GM21528 (cell line): ENCODE measurements around the gene GALNT2.

Source experiments
- ATAC-seq: cut with Tn5 transposase; IDR thresholded peaks from one replicate; pipeline ENCODE4 v1.9.1; 2021; ENCODE audit warnings: mild to moderate bottlenecking, moderate library complexity; ENCODE audit not compliant: unreplicated experiment, low FRiP score

GALNT2 gene

DNA sequence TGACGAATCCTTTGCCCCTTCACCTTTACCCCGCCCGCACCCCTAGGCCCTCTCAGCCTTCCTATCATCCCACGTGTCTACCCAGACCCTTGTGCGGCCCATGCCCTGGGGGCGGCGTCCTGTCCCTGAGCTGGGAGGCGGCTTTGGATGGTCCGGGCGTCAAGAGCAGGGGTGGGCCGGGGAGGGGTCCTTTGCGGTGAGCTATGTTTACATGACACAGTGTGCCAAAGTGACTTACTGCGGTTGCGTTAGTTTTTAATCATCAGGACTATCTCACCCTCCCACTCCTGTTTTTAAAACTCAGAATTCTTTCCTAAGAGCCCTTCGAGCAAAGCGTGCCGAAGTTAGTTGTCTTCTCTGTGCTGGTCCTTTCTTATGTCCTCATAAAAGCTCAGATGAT lies 214.5 kb downstream of the GALNT2 start:
- no peak for ATAC-seq

GRCh38 chr1:230282157-230282556 lies 215.1 kb downstream of the GALNT2 start:
- no peak for ATAC-seq

DNA sequence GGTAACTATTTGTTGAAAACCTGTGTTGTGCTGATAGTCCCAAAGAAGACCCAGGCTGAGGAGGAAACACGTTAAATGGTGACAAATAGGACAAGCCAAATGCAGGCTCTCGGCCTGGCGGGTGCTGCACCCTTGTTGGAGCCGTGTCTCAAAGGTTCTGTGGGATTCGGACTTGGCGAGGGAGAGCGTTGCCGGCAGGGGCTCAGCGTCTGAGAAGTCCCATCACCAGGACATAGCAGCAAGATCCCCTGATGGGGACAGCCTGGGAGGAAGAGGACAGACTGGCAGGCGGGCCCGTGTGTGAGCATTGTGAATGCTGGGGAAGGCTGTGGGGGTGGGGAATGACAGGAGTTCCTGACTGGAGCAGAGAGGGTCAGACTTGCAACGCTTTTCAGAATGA lies 216.6 kb downstream of the GALNT2 start:
- ATAC-seq: no peak

- no peak for ATAC-seq
These were observed 217.9 kb downstream of the GALNT2 start for GRCh38 chr1:230284891-230285290.

DNA sequence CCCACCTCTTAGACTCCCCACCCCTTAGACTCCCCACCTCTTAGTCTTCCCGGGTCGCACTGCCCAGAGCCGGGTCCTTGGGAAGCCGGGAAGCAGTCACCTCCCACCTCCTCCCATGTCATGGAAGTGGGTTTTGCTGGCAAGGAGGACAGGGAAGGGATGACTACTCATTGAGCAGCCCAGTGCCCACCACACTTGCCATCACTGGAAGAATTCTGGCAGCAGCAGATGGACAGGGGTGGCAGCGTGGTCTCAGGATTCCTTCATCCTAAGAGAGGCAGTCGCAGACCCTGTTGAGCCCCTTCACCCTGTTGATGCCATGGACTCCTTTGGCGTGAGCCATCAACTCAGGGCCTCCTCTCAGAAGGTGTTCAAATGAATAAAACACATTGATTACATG lies 218.3 kb downstream of the GALNT2 start:
- ATAC-seq: no peak

DNA sequence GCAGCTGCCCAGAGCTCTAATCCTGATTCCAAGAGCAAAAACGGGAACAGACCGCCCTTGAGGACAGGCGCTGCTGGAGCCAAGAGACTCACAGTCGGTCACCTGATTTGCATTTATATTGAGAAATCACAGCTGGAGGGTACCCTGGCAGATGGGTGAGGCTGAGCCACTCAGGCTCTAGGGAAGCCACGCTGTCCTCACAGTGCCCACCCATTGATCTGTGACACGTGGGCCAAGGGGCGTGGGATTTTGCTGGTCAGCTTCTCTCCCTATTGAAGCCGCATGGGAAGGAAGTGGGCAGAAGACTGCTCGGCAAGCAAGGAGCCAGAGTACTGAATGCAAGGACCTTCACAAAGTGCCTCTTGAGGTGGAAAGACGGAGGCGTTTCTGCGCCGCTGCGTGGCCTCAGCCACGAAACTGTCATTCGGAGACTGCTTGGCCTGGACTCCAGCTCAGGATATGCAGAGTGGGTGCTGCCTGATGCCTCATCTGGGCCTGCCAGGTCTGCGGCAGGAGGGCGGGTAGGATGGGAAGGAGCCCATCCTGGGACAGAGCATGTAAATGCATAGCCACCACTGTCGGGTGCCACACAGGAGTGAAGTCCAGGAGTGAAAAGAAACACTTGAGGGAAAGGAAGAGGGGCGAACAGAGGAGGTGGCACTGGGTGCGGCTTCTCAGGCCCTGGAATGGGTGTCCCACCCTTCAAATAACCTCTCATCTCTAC lies 219.3 kb downstream of the GALNT2 start:
- no peak for ATAC-seq

- ATAC-seq: no peak
These were observed 219.8 kb downstream of the GALNT2 start for GRCh38 chr1:230286890-230287269.

DNA sequence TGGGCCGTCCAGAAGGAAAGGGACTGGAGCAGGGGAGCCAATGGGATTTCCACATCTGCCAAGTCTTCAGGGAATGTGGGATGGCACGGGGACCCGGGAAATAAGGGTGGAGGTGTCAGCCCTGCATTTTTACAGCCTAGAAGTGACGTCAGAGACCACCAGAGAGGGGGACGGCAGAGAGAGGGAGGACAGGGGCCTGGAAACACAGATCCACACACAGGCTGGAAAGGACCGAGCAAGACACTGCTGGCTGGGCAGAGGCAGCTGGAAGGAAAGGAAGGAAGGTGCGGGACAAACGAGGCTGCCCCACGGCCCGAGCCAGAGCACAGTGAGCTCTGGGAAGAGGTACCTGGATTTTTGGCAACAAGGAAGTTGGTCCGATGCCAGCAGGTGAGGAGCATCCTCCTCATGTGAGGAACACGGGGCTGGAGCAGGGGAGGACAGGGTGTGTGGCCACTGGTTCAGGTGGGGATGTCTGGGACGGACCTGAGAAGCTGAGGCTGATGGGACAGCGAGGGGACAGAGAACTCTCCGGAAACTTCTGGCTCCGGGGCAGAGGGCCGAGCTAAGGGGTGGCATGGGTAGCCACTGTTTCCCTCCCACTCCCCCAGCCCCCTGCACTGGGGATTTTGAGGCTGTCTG lies 220.8 kb downstream of the GALNT2 start:
- no peak for ATAC-seq

DNA sequence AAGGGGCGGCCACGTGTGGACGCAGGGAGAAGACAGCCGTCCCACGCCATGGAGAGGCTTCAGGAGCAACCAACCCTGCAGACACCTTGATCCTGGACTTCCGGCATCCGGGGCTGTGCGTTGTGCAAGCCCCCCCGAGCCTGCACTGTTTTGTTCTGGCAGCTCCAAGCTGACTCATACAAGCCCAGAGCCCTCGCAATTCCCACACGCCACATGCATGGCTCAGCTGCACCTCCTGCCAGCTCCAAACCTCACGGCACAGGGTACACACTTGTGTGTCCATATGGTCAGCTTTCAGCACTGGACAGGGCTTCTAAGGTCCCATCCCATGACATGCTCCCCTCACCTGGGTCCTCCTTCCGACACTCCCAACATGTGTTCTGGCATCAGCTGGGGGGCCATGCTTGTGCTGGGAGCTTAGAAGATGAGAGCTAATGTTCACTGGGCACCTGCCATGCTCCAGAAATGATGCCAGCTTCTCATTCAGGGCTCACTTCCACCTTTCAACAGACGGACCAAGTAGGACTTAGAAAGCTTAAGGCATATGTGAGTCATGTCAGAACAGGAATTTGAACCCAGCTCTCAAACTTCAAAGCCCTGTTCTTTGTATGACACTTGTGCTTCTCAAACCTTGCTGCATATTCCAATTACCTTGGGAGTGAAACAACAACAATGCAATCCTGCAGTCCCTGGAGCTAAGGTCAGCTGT lies 221.8 kb downstream of the GALNT2 start:
- no peak for ATAC-seq

GRCh38 chr1:230289350-230289644 lies 222.3 kb downstream of the GALNT2 start:
- no peak for ATAC-seq

- ATAC-seq: no peak
These were observed 224.9 kb downstream of the GALNT2 start for GRCh38 chr1:230291731-230292620.

DNA sequence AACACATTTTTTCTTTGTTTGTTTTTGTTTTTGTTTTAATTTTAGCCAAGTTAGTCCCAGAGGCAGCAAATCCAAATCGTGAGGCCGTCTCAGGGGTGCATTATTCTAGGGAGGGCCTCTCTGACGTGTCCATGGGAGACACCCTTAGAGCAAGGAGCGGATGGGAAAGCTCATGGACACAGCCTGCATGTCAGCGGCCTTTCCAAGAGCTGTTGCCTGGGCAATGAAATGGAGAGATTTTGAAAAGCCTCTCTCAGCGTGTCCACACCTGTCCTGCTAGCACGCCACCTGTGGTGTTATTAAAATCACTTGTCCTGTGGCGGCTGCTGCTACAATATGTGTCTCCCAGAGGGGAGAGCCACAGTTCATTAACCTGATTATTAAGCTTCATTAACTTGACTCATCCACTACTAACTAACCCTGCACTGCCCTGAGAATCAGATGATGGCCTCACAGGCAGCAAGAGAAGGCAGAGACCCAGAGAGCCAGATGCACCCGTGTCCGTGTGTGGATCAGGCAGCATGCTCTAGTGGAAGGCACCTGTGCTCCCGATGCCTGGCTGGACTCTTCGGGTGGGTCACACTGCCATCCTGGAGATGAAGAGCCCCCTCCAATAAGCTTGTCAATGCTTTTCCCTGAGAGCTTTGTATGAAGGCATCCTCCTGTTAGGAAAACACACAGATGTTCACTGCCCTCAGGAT lies 225.8 kb downstream of the GALNT2 start:
- no peak for ATAC-seq

- no peak for ATAC-seq
These were observed 226.3 kb downstream of the GALNT2 start for GRCh38 chr1:230293390-230293700.

DNA sequence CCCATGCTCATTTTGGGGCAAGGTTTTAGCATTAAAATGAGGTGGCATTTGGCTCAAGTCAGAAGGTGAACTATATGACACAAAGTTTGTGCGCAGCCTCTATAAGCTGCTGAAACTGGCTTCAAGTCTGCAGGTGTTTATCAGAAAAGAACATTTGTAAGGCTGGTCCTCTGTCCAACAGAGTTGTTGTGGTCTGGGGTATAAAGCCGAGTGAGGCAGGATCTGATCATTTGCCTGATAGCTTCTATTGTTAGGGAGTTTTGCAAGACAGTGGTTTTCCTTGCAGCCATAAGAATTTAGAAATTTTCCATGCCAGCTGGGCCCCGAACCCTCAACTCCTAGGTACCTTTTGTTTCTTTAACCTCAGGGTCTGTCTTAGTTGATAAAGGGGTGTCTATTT lies 228.3 kb downstream of the GALNT2 start:
- no peak for ATAC-seq

DNA sequence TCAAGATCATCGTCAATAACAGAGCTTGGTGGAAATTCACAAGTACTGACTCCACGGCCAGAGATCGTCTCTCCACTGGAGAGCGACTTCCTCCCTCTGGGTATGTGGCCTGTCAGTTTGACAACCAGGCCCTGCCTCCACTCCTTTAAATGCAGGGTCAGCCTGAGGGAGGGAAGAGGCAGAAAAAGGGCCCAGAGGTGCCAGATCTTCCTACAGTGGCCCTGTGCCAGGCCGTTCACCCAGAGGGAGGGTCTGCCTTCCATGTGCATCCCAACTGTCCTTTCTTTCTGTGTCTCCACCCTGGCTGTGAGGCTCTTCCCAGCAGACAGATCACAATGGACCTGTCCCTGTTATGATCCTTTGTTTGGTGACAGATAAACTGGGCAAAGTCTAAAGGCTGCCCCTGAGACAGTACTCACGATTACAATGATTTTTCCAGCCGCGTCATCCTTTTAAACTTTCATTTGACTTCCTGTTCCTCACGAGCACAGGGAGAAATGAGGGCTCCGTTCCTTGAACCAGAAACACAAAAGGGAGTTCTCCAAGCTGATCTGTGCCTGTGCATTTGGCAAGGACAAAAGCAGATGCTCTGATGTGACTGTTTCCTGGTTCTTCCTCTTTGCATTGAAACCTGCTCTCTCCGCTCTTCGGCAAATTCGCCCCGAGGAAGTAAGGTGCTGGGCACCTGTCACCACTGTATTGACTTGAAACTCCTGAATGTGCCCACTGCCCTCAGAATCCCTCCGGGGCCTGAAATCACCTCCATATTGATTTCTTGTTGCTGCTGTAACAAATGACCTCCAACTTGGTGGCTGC lies 232.4 kb downstream of the GALNT2 start:
- no peak for ATAC-seq

GRCh38 chr1:230300322-230301301 lies 233.6 kb downstream of the GALNT2 start:
- ATAC-seq: no peak

DNA sequence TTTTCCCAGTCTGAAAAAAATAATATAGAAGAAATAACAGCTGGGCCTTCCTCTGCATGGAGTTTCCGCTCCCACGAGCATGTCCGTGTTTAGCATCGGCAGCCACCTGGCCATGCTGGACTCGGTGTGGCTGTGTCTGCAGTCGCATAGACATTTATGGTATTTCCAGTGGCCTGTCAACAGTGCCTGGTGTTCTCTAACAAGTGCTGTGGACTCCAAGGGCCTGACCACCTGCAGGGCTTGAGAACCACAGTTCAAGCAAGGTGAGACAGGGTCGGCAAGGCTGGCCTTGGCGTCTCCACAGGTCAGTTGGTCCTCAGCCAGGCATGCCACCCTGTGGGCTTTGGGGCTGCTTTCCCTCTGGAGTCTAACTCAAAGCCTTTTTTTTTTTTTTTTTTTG lies 234.3 kb downstream of the GALNT2 start:
- ATAC-seq: no peak

DNA sequence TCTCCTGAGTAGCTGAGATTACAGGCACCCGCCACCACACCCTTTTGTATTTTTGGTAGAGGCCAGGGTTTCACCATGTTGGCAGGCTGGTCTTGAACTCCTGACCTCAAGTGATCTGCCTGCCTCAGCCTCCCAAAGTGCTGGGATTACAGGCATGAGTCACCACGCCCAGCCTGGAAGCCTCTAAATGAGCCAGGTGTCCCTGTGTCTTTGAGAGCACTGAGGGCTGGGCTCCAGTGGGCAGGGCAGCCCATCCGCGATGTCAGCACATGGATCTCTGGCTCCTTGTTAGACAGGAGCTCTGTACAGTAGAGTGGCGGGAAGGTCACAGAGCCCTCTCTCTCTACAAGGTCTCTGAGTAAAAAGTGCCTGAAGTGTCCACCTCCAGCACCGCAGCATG lies 234.8 kb downstream of the GALNT2 start:
- no peak for ATAC-seq

DNA sequence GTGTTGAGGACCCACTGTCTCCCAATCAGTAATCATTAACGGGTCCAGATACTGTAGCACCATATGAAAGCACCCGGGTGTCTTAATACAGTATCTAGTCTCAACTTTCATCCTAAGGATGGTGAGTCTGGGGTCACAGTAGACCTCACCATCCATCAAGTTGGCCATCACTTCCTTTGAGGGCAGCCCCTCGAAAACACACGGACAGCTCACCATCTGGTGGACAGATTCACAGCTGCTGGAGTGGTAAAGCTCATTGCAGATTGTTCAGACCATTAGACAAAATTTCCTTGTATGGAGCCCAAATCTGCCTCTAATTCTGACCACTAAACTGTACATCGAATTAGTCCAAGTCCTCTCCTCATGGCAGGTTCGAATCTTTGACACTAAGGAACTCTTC lies 236.0 kb downstream of the GALNT2 start:
- ATAC-seq: no peak
